ENCODE results near the gene FBXW11.
"Not testable (repeated sequence)": the region's sequence is repeated elsewhere in the genome, so short reads cannot be mapped to it uniquely, and the experiment has no call there.

Gene FBXW11

GRCh38 chr5:171938358-171938757 lies 68.1 kb downstream of the FBXW11 start:
- no peak overlapping the region for H3K27ac Mint-ChIP-seq (ENCODE audit: low read depth)
- no peaks in the 10 kb centered on the region for H3K27me3 Mint-ChIP-seq
- H3K4me3 Mint-ChIP-seq = no peak overlapping the region
- H3K9me3 Mint-ChIP-seq = no peaks in the 10 kb centered on the region
- peaks cover 5% of the 10 kb centered on the region for H3K36me3 Mint-ChIP-seq (ENCODE audit: insufficient read depth)
- DNase-seq (ENCODE audit: low spot score in 2 of 2) = no peak
- H3K4me1 Mint-ChIP-seq = peaks cover 32% of the 10 kb centered on the region
- no peak for ATAC-seq (replicated peaks; ENCODE audit: extremely low read depth, poor library complexity, severe bottlenecking)

GRCh38 chr5:171937351-171937750 lies 69.1 kb downstream of the FBXW11 start:
- H3K4me1 Mint-ChIP-seq = peaks cover 29% of the 10 kb centered on the region
- no peak for DNase-seq (ENCODE audit: low spot score in 2 of 2)
- ATAC-seq (replicated peaks; ENCODE audit: extremely low read depth, poor library complexity, severe bottlenecking) = no peak
- H3K36me3 Mint-ChIP-seq (ENCODE audit: insufficient read depth) = peaks cover 4% of the 10 kb centered on the region
- peak overlapping the region; percentile 86 for H3K27ac Mint-ChIP-seq (ENCODE audit: low read depth)
- H3K4me3 Mint-ChIP-seq = no peak overlapping the region
- no peaks in the 10 kb centered on the region for H3K9me3 Mint-ChIP-seq
- H3K27me3 Mint-ChIP-seq = no peaks in the 10 kb centered on the region

- DNase-seq (ENCODE audit: low spot score in 2 of 2) (no peak), ATAC-seq (replicated peaks; ENCODE audit: extremely low read depth, poor library complexity, severe bottlenecking) (no peak)
- Mint-ChIP-seq H3K4me3 (no peak overlapping the region), H3K4me1 (peaks cover 39% of the 10 kb centered on the region), H3K27me3 (no peaks in the 10 kb centered on the region), H3K27ac (ENCODE audit: low read depth) (no peak overlapping the region), H3K9me3 (no peaks in the 10 kb centered on the region), H3K36me3 (ENCODE audit: insufficient read depth) (peaks cover 6% of the 10 kb centered on the region)
Observed at GRCh38 chr5:171934586-171934985, 71.9 kb downstream of the FBXW11 start.

- Mint-ChIP-seq H3K4me1 (peaks cover 58% of the 10 kb centered on the region), H3K9me3 (no peaks in the 10 kb centered on the region), H3K27ac (ENCODE audit: low read depth) (no peak overlapping the region), H3K36me3 (ENCODE audit: insufficient read depth) (peaks cover 5% of the 10 kb centered on the region), H3K27me3 (no peaks in the 10 kb centered on the region), H3K4me3 (no peak overlapping the region)
- ATAC-seq (replicated peaks; ENCODE audit: extremely low read depth, poor library complexity, severe bottlenecking) = no peak
- no peak for DNase-seq (ENCODE audit: low spot score in 2 of 2)
Observed at GRCh38 chr5:171931163-171931562, 75.3 kb downstream of the FBXW11 start.

- peaks cover 5% of the 10 kb centered on the region for H3K36me3 Mint-ChIP-seq (ENCODE audit: insufficient read depth)
- H3K4me3 Mint-ChIP-seq = no peak overlapping the region
- no peaks in the 10 kb centered on the region for H3K9me3 Mint-ChIP-seq
- H3K27ac Mint-ChIP-seq (ENCODE audit: low read depth) = peak overlapping the region; percentile 33
- H3K4me1 Mint-ChIP-seq = peaks cover 55% of the 10 kb centered on the region
- DNase-seq (ENCODE audit: low spot score in 2 of 2) = no peak
- ATAC-seq (replicated peaks; ENCODE audit: extremely low read depth, poor library complexity, severe bottlenecking) = no peak
- no peaks in the 10 kb centered on the region for H3K27me3 Mint-ChIP-seq
Observed at GRCh38 chr5:171927345-171927941, 79.0 kb downstream of the FBXW11 start.

GRCh38 chr5:171926311-171926710 lies 80.1 kb downstream of the FBXW11 start:
- H3K36me3 Mint-ChIP-seq (ENCODE audit: insufficient read depth) = peaks cover 5% of the 10 kb centered on the region
- no peak overlapping the region for H3K27ac Mint-ChIP-seq (ENCODE audit: low read depth)
- ATAC-seq (replicated peaks; ENCODE audit: extremely low read depth, poor library complexity, severe bottlenecking) = no peak
- H3K4me3 Mint-ChIP-seq = no peak overlapping the region
- no peak for DNase-seq (ENCODE audit: low spot score in 2 of 2)
- no peaks in the 10 kb centered on the region for H3K27me3 Mint-ChIP-seq
- no peaks in the 10 kb centered on the region for H3K9me3 Mint-ChIP-seq
- H3K4me1 Mint-ChIP-seq = peaks cover 50% of the 10 kb centered on the region

- peaks cover 50% of the 10 kb centered on the region for H3K4me1 Mint-ChIP-seq
- no peaks in the 10 kb centered on the region for H3K27me3 Mint-ChIP-seq
- H3K9me3 Mint-ChIP-seq = no peaks in the 10 kb centered on the region
- ATAC-seq (replicated peaks; ENCODE audit: extremely low read depth, poor library complexity, severe bottlenecking) (no peak), DNase-seq (ENCODE audit: low spot score in 2 of 2) (no peak)
- H3K27ac Mint-ChIP-seq (ENCODE audit: low read depth) = no peak overlapping the region
- peaks cover 3% of the 10 kb centered on the region for H3K36me3 Mint-ChIP-seq (ENCODE audit: insufficient read depth)
- no peak overlapping the region for H3K4me3 Mint-ChIP-seq
Observed at GRCh38 chr5:171924493-171925122, 81.8 kb downstream of the FBXW11 start.

- DNase-seq (ENCODE audit: low spot score in 2 of 2) (no peak), ATAC-seq (replicated peaks; ENCODE audit: extremely low read depth, poor library complexity, severe bottlenecking) (no peak)
- Mint-ChIP-seq H3K27ac (ENCODE audit: low read depth) (no peak overlapping the region), H3K4me1 (peaks cover 50% of the 10 kb centered on the region), H3K27me3 (no peaks in the 10 kb centered on the region), H3K36me3 (ENCODE audit: insufficient read depth) (no peaks in the 10 kb centered on the region), H3K4me3 (no peak overlapping the region), H3K9me3 (no peaks in the 10 kb centered on the region)
Observed at GRCh38 chr5:171920765-171921391, 85.6 kb downstream of the FBXW11 start.

GRCh38 chr5:171915700-171916099 lies 90.7 kb downstream of the FBXW11 start:
- H3K36me3 Mint-ChIP-seq (ENCODE audit: insufficient read depth); H3K9me3 Mint-ChIP-seq; ATAC-seq (replicated peaks; ENCODE audit: extremely low read depth, poor library complexity, severe bottlenecking); DNase-seq (ENCODE audit: low spot score in 2 of 2); H3K27ac Mint-ChIP-seq (ENCODE audit: low read depth); H3K27me3 Mint-ChIP-seq; H3K4me3 Mint-ChIP-seq: not testable (repeated sequence)
- H3K4me1 Mint-ChIP-seq = peaks cover 74% of the 10 kb centered on the region

- ATAC-seq (replicated peaks; ENCODE audit: extremely low read depth, poor library complexity, severe bottlenecking) = no peak
- no peaks in the 10 kb centered on the region for H3K27me3 Mint-ChIP-seq
- no peak for DNase-seq (ENCODE audit: low spot score in 2 of 2)
- no peak overlapping the region for H3K27ac Mint-ChIP-seq (ENCODE audit: low read depth)
- H3K4me3 Mint-ChIP-seq = no peak overlapping the region
- H3K9me3 Mint-ChIP-seq = no peaks in the 10 kb centered on the region
- peaks cover 70% of the 10 kb centered on the region for H3K4me1 Mint-ChIP-seq
- peaks cover 5% of the 10 kb centered on the region for H3K36me3 Mint-ChIP-seq (ENCODE audit: insufficient read depth)
Observed at GRCh38 chr5:171914726-171915338, 91.6 kb downstream of the FBXW11 start.

- ATAC-seq (replicated peaks; ENCODE audit: extremely low read depth, poor library complexity, severe bottlenecking) = no peak
- Mint-ChIP-seq H3K9me3 (no peaks in the 10 kb centered on the region), H3K4me3 (peak overlapping the region; percentile 27), H3K27ac (ENCODE audit: low read depth) (no peak overlapping the region), H3K36me3 (ENCODE audit: insufficient read depth) (peaks cover 8% of the 10 kb centered on the region), H3K4me1 (peaks cover 61% of the 10 kb centered on the region), H3K27me3 (no peaks in the 10 kb centered on the region)
- no peak for DNase-seq (ENCODE audit: low spot score in 2 of 2)
Observed at GRCh38 chr5:171913987-171914273, 92.5 kb downstream of the FBXW11 start.

GRCh38 chr5:171911152-171911551 lies 95.3 kb downstream of the FBXW11 start:
- Mint-ChIP-seq H3K4me3 (no peak overlapping the region), H3K27me3 (no peaks in the 10 kb centered on the region), H3K36me3 (ENCODE audit: insufficient read depth) (peaks cover 9% of the 10 kb centered on the region), H3K9me3 (no peaks in the 10 kb centered on the region), H3K27ac (ENCODE audit: low read depth) (no peak overlapping the region), H3K4me1 (peaks cover 65% of the 10 kb centered on the region)
- ATAC-seq (replicated peaks; ENCODE audit: extremely low read depth, poor library complexity, severe bottlenecking) (no peak), DNase-seq (ENCODE audit: low spot score in 2 of 2) (no peak)

GRCh38 chr5:171908638-171909037 lies 97.8 kb downstream of the FBXW11 start:
- Mint-ChIP-seq H3K4me3 (no peak overlapping the region), H3K27ac (ENCODE audit: low read depth) (peak overlapping the region; percentile 57), H3K27me3 (no peaks in the 10 kb centered on the region), H3K36me3 (ENCODE audit: insufficient read depth) (peaks cover 8% of the 10 kb centered on the region), H3K9me3 (no peaks in the 10 kb centered on the region), H3K4me1 (peaks cover 54% of the 10 kb centered on the region)
- ATAC-seq (replicated peaks; ENCODE audit: extremely low read depth, poor library complexity, severe bottlenecking) = no peak
- no peak for DNase-seq (ENCODE audit: low spot score in 2 of 2)

Measured in central memory CD8-positive, alpha-beta T cell (primary cell).